CD1c-positive myeloid dendritic cell (primary cell): ENCODE measurements around the gene GGCX.
"Not testable (repeated sequence)": the region's sequence is repeated elsewhere in the genome, so short reads cannot be mapped to it uniquely, and the experiment has no call there.

ENCODE experiments used
- DNase-seq: peaks from one replicate; pipeline ENCODE4 v3.0.0-alpha.2; 2016; ENCODE audit errors: extremely low spot score

The GGCX gene

DNA sequence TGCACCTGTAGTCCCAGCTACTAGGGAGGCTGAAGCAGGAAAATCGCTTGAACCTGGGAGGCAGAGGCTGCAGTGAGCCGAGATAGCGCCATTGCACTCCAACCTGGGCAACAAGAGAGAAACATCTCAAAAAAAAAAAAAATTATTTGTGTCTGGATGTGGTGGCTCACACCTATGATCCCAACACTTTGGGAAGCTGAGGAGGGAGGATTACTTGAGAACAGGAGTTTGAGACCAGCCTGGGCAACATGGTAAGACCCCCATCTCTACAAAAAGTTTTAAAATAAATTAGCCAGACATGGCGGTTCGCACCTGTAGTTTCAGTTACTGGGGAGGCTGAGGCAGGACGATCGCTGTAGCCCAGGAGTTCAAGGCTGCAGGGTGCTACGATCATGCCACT, 14.4 kb upstream of the GGCX start:
- DNase-seq = no peak

DNA sequence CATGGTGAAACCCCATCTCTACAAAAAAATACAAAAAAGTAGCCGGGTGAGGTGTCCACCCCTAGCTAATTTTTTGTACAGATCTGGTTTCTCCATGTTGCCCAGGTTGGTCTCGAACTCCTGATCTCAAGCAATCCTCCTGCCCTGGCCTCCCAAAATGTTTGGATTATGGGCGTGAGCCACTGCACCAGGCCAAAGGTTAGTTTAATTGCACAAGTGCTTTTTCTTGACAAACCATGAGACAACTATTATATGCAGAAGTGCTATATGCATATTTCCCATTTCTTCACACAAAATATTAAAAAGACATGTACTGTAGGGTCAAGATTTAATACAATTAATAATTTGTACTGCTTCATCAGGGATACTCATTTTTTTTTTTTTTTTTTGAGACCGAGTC, 5.0 kb upstream of the GGCX start:
- DNase-seq = no peak

GRCh38 chr2:85564144-85564563, 2.9 kb upstream of the GGCX start:
- DNase-seq = peak; percentile 87

- no peak for DNase-seq
Observed at GRCh38 chr2:85560812-85561279, 447 bp downstream of the GGCX start.

DNA sequence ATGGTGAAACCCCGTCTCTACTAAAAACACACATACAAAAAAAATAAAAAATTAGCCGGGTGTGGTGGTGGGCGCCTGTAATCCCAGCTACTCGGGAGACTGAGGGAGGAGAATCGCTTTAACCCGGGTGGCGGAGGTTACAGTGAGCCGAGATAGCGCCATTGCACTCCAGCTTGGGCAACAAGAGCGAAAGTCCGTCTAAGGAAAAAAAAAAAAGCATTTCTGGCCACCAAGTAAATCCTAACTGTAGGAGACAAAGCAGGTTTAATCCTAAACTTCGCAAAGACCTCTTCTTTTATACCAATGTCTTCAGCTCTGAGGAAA, 928 bp downstream of the GGCX start:
- not testable (repeated sequence) for DNase-seq

- no peak for DNase-seq
Observed at GRCh38 chr2:85558160-85558559, 3.1 kb downstream of the GGCX start.

- no peak for DNase-seq
Observed at GRCh38 chr2:85557130-85557529, 4.2 kb downstream of the GGCX start.

DNA sequence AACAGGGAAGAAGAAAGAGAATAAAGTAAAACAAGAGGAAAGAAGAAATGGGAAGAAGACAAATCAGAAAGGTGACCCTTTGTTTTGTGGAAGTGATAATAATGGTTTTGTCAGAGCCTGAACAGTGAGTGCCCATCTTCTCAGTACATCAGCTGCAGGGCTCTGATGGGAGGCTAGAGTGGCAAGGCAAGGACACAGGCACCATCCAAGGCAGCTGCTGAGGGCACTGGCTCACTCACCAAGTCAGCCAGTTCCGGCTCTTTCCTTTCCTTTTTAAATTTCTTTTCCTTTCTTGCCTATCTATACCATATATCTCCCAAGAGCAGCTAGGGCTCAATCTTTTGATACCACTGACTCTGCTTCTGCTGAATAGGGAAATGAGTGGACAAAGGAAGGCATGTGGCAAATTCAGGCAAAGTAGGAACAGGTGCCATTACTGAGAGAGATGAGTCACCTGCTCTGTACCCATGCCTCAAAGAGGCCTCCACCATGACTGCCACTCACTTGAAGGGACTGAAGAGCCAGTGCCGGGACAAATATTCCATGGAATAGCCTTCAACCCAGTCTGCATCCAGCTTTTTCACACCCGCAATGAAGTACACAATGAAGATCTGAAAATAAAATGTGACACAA, 6.2 kb downstream of the GGCX start:
- no peak for DNase-seq

DNA sequence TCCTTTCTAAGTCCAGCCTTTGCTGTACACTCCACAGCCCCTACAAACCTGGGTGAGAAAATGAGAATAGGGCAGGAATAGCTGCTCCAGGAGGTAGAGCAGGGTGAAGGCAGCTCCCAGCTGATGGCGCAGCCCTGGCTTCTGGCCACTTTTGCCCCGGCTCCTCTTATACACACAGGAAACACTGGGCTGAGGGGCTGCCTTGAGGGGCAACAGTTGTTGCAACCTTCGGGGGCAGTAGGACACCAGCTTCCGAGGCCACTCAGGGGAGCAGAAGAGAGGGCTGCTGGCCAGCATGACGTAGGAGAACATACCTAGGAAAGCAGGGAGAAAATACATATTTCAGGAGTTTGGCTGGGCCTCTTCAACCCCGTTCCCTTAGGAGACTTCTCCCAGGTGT, 8.1 kb downstream of the GGCX start:
- DNase-seq = no peak

- peak; percentile 87 for DNase-seq
Observed at GRCh38 chr2:85551698-85552678, 9.3 kb downstream of the GGCX start.

GRCh38 chr2:85550486-85550885, 10.8 kb downstream of the GGCX start:
- DNase-seq = peak; percentile 57

DNA sequence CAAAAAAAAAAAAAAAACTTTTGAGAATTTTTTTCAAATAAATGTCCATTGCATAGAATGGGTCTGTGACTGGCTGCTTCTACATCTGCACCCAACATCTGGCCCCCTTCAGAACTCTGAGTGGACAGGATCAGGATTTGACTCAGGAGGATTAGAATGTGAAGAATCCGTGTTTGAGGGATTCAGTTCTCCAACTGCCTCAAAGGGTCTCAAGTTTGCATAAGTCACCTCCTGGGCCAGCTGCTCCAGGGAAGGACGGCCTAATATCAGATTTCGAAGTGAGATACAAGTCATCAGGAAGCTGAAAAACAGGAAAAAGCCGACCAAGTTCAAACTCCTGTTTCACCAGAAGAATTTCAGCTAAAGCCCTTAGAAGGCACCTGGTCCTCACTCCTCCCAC, 11.5 kb downstream of the GGCX start:
- no peak for DNase-seq

DNA sequence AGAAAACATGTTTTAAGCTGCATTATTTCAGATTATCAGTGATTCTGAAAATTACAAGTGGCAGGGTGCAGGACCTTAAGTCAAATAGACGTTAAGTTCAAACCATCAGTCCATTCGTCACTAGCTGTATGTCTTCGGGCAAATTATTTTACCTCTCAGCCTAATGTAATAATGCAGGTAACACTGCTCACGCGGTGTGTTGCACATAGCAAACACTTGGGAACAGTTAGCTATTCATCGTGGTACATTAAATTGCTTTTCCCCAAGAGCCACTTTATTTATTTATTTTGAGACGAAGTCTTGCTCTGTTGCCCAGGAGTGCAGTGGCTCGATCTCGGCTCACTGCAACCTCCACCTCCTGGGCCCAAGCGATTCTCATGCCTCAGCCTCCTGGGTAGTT, 12.2 kb downstream of the GGCX start:
- DNase-seq = no peak

- no peak for DNase-seq
Observed at GRCh38 chr2:85548608-85548900, 12.7 kb downstream of the GGCX start.

- no peak for DNase-seq
Observed at GRCh38 chr2:85547859-85548607, 13.3 kb downstream of the GGCX start.

GRCh38 chr2:85547089-85547858, 14.0 kb downstream of the GGCX start:
- DNase-seq = no peak

DNA sequence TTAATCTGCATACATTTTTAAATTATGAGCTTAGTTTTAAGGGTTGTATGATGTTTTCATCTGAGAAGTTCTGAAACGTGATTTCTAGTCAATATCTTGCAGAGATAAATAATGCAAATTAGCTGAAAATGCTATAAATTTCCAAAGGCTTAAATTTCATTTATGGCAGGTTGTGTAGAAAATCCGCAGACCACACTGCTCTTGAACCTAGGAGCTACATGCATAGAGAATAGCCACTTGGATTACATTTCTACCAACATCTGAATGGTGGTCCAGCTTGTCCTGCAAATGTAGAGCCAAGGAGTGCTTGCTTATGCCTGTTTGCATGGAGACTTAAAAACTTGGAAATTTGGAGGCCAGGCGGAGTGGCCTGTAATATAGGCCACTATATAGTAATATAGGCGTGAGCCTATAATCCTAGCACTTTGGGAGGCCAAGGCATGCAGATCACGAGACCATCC, 15.5 kb downstream of the GGCX start:
- DNase-seq = no peak

DNA sequence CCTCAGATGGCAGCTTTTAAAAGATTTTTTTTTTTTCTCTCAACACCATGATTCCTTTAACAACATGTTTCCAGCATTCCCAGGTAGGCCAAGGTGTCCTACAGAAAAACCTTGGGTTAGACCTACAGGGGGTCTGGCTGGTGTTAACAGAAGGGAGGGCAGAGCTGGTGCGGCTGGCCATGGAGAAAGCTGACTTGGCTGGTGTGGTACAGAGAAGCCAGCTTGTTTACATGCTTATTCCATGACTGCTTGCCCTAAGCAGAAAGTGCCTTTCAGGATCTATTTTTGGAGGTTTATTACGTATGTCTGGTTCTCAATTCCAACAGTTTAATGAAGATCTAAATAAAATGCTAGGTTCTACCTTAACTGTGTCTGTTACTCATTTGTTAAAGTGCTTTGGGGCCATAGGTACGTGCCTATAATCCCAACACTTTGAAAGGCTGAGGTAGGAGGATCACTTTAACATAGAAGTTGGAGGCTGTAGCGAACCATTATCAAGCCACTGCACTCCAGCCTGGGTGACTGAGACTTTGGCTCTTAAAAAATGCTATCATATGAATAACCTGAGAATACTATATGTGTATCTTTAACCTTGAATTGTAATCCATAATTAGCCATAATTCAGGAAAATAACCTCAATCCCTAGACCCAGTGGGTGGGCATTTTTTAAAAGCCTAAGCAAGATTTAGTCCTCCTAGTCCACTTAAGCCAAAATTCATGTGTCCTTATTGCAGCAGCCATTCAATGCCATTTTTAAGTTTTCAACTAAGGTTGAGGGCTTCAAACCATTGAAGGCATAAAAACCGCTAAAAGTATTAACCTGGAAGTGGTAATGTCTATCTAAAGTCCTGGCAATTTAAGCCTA, 16.1 kb downstream of the GGCX start:
- DNase-seq = not testable (repeated sequence)

DNA sequence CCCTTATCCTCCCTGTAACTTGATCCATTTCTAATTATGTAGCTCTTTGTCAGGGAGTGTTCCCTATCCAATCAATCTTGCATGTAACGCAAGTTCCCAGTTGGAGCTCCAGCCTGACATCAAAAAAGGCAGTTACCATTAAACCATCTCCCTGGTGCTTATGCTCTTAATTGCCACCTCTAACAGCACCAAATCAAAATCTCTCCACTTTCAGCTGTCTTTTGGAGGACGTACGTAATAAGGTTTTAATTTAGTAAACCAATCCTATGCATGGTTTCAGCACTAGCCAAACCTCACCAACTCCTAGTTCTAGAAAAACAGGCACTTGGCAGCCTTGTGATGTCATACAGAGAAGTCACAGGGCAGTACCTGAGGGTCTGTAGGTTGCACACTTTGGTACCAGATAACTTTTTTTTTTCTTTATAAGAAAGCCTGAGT, 17.0 kb downstream of the GGCX start:
- not testable (repeated sequence) for DNase-seq

- no peak for DNase-seq
Observed at GRCh38 chr2:85542777-85543176, 18.5 kb downstream of the GGCX start.
